PC-3 (cell line): ENCODE data around the gene VCAN.

ENCODE experiments used
- EZH2 ChIP-seq: fragments of 300-600 bp; sonication (generic); IDR thresholded peaks from one replicate; pipeline ENCODE4 v1.6.1; 2017; ENCODE audit warnings: antibody characterized with exemption, mild to moderate bottlenecking, low read length; ENCODE audit not compliant: unreplicated experiment
- EZH2phosphoT487 ChIP-seq: fragments of 300-600 bp; sonication (generic); IDR thresholded peaks from 2 replicates; pipeline ENCODE4 v1.6.1; 2018; ENCODE audit warnings: mild to moderate bottlenecking, antibody characterized with exemption, low read length, borderline replicate concordance
- TF ChIP-seq, protein P1 (sequence below): fragments of 300-600 bp; sonication (generic); conservative IDR thresholded peaks from 2 replicates; pipeline ENCODE4 v1.5.1; 2017; ENCODE audit warnings: antibody characterized with exemption, low read depth, mild to moderate bottlenecking, low read length

DNA sequence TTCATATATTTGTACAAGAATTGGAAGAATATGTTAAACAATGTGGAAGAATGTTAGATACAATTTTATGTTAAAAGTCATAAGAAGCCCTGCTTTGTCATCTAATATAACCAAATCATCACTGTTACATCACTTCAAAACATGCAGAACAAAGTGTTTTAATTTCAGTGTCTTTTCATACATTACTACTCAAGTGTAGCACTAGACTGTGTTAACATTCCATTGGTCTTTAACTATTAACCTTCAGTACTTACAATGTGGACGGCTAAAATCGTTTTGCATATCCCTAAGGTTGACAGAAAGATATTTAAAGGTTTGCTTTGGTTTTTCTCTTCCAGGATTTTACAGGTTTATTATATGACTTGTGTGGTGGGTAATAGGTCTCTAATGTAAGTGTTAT lies 50.9 kb downstream of the VCAN start:
- TF ChIP-seq, protein P1, sequence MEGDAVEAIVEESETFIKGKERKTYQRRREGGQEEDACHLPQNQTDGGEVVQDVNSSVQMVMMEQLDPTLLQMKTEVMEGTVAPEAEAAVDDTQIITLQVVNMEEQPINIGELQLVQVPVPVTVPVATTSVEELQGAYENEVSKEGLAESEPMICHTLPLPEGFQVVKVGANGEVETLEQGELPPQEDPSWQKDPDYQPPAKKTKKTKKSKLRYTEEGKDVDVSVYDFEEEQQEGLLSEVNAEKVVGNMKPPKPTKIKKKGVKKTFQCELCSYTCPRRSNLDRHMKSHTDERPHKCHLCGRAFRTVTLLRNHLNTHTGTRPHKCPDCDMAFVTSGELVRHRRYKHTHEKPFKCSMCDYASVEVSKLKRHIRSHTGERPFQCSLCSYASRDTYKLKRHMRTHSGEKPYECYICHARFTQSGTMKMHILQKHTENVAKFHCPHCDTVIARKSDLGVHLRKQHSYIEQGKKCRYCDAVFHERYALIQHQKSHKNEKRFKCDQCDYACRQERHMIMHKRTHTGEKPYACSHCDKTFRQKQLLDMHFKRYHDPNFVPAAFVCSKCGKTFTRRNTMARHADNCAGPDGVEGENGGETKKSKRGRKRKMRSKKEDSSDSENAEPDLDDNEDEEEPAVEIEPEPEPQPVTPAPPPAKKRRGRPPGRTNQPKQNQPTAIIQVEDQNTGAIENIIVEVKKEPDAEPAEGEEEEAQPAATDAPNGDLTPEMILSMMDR = no peak
- TF ChIP-seq EZH2 (no peak), EZH2phosphoT487 (no peak)
